HT-29 (cell line): ENCODE results near the gene MARCHF6. TPM values are rescaled to one million over a fixed set of nuclear protein-coding genes. Genes with fewer than 3 reads are reported as not detected.
"Not testable (repeated sequence)": the region's sequence is repeated elsewhere in the genome, so short reads cannot be mapped to it uniquely, and the experiment has no call there.

Experiments
- DNase-seq: peaks from one replicate; pipeline ENCODE4 v3.0.0-alpha.2; 2015; ENCODE audit warnings: low spot score
- small RNA-seq: library from RNA; depleted of rRNA; stranded (forward); fragments of <200 nt; gene quantifications from one replicate; pipeline ENCODE3, GENCODE V24; 2014
- total RNA-seq: library from RNA; depleted of rRNA; stranded (reverse); fragments of >200 nt; shearing (Covaris generic); gene quantifications from 2 replicates; pipeline ENCODE4 v1.2.3, GENCODE V29; 2014; rRNA removed

MARCHF6 gene
- total RNA-seq, 1 experiment from 2014 or later: 107 TPM

GRCh38 chr5:10377081-10377480 is 23.6 kb downstream of the MARCHF6 start:
- no peak for DNase-seq

DNA sequence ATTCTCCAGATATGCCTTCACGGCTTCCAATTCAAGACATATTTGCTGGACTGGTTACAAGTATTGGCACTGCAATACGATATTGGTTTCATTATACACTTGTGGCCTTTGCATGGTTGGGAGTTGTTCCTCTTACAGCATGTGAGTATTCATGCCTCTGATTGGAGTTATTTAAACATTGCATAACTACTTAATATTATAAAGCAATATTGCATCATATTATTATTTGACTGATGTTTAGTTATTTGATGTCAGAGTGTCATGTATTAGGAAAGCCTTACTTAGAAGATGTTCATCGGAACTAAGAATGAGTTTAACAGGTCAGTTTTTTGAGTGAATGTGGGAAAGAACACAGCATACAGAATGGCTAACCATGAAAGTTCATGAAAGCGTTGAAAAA is 28.3 kb downstream of the MARCHF6 start:
- no peak for DNase-seq

GRCh38 chr5:10384483-10384882 is 31.0 kb downstream of the MARCHF6 start:
- DNase-seq: no peak

- no peak for DNase-seq
These were observed 34.2 kb downstream of the MARCHF6 start for GRCh38 chr5:10387690-10388089.

- DNase-seq: no peak
These were observed 37.6 kb downstream of the MARCHF6 start for GRCh38 chr5:10391130-10391529.

DNA sequence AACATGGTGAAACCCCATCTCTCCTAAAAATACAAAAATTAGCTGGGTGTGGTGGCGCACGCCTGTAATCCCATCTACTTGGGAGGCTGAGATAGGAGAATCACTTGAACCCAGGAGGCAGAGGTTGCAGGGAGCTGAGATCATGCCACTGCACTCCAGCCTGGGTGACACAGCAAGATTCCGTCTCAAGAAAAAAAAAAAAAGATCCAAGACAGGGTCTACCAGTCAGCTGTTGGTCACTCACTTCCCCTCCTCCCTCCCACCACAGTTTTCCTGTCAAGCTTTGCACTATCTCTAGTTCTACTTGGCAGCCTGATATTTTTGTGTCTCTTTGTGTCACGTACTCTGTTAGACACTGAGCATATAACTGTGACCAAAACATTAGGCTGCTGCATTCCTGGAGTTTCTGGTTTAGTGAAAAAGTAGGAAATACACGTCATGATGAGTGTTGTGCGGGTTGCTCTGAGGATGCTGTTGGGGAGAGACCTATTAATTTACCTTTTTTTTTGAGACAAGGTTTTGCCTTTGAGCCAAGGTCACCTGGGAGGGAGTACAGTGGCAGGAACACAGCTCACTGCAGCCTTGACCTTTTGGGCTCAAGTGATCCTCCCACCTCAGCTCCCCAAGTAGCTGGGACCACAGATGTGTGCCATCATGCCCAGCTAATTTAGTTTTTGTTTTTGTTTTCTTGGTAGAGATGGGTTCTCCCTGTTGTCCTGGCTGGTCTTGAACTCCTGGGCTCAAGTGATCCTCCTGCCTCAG is 39.3 kb downstream of the MARCHF6 start:
- DNase-seq: not testable (repeated sequence)

DNA sequence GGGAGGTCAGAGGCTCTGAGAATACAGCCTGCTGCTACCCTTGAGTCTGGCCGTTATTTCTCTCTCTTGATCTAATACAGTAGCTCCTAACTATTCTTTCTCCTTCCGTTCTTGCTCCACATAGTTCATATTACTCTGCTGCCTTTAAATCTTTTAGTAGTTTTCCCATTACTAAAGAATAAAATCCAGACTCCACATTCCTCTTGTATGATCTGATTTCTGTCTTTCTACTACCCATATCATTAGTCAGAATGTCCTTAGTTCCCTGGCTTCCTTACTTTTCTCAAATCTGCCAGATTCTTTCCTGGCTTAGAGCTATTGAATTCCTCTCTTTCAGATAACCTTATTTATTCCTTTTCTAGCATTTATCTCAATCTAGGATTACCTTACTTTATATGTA is 40.0 kb downstream of the MARCHF6 start:
- no peak for DNase-seq

- no peak for DNase-seq
These were observed 43.1 kb downstream of the MARCHF6 start for GRCh38 chr5:10396552-10396951.

GRCh38 chr5:10399839-10400238 is 46.3 kb downstream of the MARCHF6 start:
- DNase-seq: no peak

GRCh38 chr5:10400411-10400810 is 46.9 kb downstream of the MARCHF6 start:
- DNase-seq: no peak

DNA sequence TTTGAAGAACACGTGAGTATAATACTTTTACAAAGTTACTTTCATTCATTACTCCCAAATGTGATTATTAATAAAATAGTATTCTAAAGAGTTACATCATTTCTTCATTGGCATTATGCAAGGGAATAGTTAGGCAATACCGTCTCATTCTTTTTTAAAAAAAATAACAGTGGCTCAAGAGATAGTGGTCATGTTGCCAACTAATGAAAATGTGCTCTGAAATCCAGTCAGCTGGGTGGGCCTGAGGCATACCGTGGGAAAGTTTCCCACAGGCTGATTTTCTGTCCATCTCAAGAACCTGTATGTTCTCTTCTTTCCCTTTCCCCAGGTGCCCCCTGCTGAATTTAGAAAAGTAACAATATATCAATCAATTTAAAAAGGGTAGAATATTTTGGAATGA is 47.3 kb downstream of the MARCHF6 start:
- no peak for DNase-seq

- DNase-seq: no peak
These were observed 48.0 kb downstream of the MARCHF6 start for GRCh38 chr5:10401498-10401897.

Small RNA genes within 50 kb of the gene (small RNA-seq; reads per million reads assigned to genes)
- not detected for gene RF00019

Other genes starting within 250 kb of the MARCHF6 start
- gene ATPSCKMT, start 103.8 kb upstream of the MARCHF6 start, total RNA-seq: 20.4 and 24.0 TPM in 2 replicates
- gene CCT5, start 103.4 kb upstream of the MARCHF6 start, total RNA-seq: 594 and 703 TPM in 2 replicates
- 8.7 and 12.9 TPM in 2 replicates for gene CMBL, start 45.8 kb upstream of the MARCHF6 start, total RNA-seq
- gene ROPN1L, start 88.2 kb downstream of the MARCHF6 start, total RNA-seq: not detected in 2 replicates
- not detected in 2 replicates for gene ANKRD33B, start 210.4 kb downstream of the MARCHF6 start, total RNA-seq